GM18508 (cell line): Measurements from ENCODE around the gene SPG7.

Source experiments
- ATAC-seq: cut with Tn5 transposase; IDR thresholded peaks from one replicate; pipeline ENCODE4 v1.9.1; 2021; ENCODE audit warnings: moderate number of reproducible peaks; ENCODE audit not compliant: insufficient read depth, unreplicated experiment

The SPG7 gene

DNA sequence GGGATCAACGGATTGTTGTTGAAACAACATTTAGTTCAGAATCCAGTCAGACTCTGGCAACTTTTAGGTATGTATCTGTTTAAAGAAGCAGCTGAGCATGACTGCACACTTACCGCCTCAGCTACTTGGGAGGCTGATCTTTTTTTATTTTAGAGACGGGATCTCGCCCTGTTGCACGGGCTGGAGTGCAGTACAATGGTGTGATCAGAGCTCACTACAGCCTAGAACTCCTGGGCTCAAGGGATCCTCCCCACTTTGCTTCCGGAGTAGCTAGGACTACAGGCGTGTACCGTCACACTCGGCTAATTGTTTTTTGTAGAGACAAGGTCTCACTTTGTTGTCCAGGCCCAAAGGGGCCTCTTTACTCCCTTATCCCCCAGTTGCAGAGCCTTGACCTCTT, 2.3 kb downstream of the SPG7 start:
- ATAC-seq, result no peak

DNA sequence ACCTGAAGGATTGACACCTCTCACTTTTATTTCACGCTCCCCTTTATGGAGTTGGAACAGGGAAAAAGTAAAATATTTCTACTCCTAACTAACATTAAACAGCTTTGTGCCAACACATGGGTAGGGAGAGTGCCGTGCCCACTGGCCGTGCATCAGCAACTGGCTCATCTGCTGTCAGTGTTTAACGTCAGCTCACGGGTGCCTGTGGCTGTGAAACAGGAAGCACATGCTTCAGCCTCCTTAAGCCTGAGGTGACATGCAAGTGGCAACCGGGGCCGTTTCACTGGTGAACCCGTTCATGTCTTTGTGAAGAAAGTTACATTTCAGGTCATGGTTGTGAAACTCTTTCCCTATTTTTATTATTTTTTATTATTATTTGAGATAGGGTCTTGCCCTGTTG, 3.2 kb downstream of the SPG7 start:
- ATAC-seq, result no peak

DNA sequence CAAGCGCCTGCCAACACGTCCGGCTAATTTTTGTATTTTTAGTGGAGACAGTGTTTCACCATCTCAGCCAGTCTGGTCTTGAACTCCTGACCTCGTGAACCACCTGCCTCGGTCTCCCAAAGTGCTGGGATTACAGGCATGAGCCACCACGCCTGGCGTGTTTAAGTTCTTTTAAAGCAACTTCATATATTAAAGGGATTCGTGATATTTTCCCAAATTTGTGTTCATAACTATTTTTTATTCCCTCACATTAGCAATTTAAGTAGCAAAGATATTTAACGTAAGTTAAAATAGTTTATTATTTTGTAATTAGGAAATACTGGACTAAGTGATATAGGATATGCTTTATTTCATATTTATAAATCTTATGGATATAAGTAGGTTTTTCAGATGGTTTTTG, 4.2 kb downstream of the SPG7 start:
- no peak for ATAC-seq

DNA sequence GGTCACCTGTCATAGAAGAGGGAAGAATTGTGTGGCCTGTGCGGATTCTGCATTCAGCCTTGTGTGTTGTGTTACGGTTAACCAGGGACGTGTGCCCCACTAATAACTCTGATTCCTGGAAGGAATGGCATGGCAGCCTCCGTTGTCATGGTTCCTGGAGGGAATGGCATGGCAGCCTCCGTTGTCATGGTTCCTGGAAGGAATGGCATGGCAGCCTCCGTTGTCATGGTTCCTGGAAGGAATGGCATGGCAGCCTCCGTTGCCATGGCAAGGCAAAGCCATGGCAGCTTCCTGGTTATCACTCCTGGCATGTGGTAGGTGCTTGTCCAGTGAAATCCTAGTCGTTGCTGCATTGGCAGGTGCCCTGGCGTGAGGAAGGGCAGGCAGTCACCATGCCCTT, 8.9 kb downstream of the SPG7 start:
- no peak for ATAC-seq

DNA sequence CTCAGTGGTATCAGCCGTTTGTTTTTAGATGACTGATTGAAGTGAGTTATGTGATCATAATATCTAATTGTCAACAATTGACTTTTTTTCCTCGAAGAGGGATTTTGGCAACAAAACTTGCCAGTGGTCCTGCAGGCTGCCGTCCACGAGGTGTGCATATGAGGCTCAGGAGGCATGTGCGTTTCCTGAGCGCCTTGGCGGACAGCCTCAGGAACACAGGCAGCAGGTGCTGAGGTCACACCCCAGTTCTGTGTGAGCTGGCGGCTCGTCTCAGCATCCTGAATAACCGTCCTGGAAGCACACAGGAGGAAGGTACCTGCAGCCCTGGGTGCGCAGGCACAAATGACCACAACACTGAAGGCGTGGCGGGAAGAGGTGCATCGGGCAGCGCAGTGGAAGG, 11.7 kb downstream of the SPG7 start:
- ATAC-seq, result no peak

DNA sequence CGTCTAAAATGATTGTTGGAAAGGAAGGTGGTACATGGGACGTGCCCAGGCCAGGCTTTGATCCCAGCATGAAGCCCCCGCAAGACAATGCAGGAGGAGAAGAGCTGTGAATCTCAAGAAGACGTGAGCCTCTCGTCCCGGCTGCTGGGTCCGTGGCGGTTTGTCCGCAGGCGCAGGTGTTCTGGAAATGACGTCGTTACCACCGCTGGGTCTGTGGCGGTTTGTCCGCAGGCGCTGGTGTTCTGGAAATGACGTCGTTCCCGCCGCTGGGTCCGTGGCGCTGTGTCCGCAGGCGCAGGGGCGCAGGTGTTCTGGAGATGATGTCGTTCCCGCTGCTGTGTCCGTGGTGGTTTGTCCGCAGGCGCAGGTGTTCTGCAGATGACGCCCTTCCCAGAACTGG, 14.1 kb downstream of the SPG7 start:
- ATAC-seq, result no peak

DNA sequence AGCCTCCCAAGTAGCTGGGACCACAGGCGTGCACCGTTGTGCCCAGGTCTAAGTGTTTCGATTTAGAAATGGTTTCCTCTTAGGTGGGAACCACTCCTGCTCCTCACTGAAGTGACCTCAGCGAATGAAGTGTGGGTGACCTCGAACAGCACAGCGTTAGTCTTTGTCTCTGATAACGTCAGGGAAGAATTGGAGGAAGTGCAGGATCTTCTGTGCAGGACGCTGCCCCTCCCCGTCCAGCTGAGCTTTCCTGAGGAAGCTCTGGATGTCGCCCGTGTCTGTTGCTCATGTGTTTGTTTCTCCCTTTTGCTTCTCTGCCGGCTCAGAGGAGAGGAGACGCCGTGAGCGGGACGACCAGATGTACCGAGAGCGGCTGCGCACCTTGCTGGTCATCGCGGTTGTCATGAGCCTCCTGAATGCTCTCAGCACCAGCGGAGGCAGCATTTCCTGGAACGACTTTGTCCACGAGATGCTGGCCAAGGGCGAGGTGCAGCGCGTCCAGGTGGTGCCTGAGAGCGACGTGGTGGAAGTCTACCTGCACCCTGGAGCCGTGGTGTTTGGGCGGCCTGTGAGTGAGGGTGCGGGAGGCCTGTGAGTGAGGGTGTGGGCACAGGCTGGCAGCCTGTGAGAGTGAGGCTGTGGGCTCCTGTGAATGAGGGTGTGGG, 15.6 kb downstream of the SPG7 start:
- no peak for ATAC-seq

DNA sequence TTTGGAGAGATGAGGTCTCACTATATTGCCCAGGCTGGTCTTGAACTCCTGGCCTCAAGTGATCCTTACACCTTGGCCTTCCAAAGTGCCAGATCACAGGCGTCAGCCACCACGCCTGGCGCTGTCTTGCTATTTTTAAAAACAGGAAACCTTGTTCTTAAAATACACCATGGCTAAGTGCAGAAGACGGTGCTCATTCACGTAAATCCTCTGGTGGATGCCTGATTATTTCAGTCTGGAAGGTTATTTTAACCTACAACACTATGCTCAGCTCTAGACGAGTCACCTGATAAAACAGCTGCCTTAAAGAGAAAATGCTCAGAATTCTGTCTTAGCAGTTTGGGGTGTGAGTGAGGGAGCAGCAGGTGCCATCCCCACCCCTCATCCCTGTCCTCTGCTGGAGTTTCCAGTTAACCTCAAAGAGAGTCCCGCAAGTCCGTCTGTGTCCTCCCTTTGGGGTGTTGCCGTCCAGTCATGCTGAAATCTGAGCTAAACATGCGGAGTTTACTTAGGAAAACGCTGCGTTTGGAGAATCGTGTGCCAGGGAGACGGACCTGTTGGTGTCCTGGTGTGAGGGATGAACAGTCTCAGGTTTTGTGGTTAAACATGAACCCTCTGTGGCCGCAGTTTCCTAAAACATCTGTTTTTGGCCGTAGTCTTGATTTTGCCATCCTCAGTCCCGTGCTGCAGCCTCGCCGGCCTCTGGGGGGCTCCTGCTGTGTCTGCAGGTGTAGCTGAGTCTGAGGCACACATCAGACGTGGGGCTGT, 17.1 kb downstream of the SPG7 start:
- ATAC-seq, result no peak

DNA sequence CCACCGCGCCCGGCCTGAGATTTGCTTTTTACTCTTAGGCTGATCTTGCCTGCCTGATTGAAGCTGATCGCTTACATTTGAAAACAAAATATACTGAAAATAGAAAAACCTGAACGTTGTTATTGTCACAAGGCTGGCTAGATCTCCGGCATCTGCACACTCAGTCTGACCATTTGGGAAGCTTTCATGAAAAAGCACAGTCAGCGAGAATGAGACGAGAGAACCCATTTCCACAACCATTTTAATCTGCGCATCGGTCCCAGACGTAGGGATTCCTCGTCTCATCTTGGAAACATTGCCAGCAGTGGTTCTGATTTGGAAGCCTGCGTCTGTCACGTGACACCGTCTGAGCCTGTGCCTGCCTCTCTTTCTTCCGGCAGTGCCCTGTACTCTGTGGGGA, 20.9 kb downstream of the SPG7 start:
- ATAC-seq, result no peak

DNA sequence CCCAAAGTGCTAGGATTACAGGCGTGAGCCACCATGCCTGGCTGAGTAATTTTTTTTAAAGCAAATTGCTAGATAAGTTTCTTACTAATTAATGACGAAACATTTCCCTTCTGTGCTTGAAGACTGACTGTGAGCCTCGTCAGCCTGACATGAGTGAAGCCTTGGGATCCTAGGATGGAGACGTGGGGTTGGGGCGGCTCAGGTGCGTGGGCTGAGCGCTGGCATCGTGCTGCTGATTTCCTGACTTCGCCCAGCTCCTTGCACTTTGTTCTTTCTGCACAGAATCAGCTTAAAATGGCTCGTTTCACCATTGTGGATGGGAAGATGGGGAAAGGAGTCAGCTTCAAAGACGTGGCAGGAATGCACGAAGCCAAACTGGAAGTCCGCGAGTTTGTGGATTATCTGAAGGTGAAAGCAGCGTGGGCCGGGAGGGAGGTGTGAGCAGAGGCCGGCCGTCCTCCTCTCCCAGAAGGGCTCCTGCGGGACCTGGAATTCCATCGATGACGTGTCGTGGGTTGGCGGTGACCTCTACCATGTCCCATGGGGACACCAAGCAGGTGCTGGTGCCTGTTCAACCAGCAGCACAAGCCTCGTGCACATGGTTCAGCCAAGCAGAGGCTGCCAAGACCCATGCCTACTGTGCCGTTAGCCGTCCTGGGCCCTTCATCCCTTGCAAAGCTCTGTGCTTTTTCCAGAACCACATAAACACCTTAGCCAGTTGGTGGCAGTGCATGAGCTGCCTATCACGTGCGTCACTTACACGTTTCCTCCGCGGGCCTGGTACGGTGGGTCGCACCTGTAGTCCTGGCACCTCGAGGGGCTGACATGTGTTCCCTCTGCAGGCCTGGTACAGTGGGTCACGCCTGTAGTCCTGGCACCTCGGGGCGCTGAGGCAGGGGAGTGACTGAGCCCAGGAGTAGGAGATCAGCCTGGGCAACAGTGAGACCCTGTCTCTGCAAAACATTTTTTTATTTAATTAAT, 22.5 kb downstream of the SPG7 start:
- ATAC-seq, result no peak

DNA sequence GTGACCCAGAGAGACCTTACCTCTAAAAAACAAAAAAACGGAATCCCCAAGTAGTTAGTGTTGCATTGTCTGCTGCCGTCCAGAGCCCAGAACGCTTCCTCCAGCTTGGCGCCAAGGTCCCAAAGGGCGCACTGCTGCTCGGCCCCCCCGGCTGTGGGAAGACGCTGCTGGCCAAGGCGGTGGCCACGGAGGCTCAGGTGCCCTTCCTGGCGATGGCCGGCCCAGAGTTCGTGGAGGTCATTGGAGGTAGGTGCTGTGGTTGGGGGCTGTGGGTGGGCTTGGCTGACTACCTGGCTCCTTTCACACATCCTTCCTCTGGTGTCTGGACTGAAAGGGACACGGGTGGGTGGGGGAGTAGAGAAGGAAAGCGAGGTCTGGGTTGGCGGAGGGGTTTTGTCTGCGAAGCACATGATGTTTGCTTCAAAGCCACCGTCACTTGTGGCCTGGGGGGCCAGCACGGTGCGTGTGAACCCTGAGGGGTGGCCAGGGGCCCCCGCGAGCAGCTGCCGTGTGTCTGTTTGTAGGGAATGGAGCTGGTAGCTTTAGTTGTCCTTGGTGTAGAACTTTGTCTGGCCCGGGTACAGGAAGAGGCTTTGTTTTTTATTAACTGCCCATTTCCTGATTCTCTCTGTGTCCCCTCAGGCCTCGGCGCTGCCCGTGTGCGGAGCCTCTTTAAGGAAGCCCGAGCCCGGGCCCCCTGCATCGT, 23.8 kb downstream of the SPG7 start:
- ATAC-seq, result no peak

DNA sequence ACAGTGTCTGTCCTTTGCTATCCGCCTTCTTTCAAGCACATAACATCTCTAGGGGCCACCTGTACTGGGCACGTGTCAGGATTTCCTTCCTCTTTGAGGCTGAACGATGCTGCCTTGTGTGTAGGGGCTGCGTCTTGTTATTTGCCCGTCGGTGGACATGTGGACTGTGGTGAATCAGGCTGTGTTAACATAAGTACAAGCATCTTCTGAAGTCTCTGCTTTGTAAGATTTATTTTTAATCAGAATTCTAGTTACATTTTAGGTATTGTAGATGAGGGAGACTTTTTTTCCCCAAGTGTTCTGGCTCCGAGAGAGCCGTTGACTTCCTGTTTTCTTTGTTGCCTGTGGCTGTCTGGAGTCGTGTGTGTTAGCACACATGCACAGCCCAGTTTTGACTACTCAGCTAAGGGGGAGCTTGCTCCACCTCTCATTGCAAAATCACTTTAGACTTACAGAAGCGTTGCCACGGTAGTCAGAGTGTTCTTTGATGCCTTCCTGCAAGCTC, 26.1 kb downstream of the SPG7 start:
- no peak for ATAC-seq

DNA sequence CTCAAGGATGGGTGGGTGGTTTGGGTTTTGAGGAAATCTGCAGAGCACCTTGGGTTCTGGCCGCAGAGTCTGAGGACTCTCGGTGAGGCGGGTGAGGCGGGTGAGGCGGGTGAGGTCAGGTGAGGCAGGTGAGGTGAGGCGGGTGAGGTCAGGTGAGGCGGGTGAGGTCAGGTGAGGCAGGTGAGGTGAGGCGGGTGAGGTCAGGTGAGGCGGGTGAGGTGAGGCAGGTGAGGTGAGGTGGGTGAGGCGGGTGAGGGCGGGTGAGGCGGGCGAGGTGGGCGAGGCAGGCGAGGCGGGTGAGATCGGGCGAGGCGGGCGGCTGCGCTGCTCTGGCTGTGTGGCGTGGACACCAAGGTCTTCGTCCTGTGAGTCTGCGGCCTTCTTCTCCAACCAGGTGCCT, 28.2 kb downstream of the SPG7 start:
- no peak for ATAC-seq

DNA sequence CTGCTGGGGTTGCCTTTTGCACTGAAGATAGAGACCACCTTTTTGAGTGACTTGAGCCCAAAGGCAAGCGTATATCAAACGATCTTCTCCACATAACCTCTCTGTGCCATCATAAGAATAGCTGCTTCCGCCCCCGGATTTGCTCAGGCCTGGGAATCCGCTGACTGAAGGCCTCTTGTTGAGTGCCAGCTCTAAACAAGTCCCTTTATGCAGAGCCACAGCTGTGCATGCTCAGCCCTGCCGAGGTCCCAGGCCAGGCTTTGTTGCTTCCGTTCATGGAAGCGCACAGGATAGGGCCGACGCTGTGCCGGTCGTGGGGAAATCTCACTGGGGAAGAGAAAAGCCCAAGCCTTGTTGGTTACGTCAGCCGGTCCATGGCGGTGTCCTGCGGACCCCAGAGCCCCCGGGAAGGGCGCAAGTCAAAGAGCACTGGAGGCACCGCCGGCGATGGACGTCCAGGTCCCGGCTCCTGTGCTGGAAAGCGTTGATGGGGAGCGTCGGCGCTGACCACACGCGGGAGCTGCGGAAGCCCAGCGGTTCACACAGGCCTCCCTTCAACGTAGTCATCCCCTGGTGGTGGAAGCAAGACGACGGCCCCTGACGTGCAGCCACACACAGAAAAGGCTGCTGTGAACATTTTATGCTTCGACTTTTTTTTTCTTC, 28.8 kb downstream of the SPG7 start:
- ATAC-seq, result no peak

DNA sequence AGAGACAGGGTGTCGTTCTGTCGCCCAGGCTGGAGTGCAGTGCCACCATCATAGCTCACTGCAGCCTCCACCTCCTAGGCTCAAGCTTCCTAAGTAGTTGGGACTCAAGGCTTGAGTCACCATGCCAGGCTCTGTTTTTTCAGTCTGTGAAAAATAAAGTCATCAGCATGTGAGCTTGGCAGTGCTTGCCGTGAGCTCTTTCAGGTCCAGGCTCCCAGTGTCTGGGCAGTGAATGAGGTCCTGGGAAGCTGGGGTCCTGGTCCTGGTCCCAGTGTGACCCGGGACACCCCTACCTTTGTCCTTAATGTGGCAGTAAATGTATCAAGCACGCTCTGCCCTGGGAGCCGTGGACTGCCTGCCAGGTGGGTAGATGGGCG, 29.3 kb downstream of the SPG7 start:
- ATAC-seq, result no peak

DNA sequence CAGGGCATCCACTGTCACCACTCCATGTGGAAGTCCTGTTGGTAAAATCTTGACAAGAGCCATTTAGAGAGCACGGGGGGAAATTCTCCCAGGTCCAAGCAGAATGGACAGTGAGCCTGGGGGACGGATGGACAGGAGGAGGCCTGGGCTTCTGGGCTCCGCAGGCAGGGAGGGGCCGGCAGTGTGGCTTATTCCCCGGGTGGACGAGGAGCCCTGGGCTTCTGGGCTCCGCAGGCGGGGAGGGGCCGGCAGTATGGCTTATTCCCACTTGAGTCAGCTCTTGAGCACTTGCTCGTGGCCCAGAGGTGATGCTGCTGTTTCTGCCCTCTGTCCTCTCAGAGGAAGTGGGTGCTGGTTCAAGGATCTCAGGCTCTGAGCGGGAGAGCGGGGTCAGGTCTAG, 30.1 kb downstream of the SPG7 start:
- ATAC-seq, result no peak

DNA sequence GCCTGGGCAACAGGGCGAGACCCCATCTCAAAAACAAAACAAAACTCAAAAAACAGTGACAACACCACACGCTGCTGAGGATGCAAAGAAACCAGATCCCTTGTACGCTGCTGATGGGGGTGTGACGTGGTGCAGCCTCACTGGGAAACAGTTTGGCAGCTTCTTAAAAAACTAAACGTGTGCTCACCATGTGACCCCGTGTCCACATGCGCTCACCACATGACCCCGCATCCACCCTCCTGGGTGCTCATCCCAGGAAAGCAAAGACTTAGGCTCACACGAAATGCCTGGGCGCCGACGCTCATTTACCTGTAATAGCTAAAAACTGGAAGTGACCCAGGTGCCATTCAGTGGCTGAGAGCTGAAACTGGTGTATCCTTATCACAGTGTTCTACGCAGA, 32.4 kb downstream of the SPG7 start:
- ATAC-seq, result no peak

DNA sequence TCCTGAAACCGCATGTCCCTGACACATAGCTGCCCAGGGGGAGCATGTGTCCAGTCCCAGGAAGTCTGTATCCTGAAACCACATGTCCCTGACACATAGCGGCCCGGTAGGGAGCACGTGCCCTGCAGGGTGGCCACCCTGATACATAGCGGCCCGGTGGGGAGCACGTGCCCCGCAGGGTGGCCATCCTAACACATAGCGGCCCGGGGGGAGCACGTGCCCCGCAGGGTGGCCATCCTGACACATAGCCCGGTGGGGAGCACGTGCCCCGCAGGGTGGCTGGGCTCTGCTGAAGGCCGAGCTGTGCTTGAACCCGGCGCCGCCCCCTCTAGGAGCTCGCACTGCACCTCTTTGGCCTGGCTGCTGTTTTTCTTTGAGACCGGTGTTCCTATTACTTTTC, 33.6 kb downstream of the SPG7 start:
- no peak for ATAC-seq

DNA sequence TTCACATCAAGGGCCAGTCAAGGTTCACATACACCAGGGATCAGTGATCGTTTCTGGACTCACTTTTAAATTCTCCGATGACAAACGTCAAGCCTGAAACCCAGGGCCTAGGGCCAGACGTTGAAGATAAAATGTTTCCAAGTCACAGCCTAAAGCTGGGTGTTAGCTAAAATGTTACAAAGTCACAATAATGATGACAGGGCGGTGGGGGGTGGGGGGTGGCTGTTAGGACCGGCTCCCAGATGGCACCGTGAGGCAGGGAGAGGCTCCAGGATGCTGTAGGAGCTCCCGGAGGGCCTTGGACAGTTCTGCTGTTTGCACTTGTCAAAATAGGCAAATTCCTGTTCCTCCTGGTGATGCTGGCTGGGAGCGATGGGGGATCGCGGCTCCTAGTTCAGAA, 35.9 kb downstream of the SPG7 start:
- ATAC-seq, result no peak

DNA sequence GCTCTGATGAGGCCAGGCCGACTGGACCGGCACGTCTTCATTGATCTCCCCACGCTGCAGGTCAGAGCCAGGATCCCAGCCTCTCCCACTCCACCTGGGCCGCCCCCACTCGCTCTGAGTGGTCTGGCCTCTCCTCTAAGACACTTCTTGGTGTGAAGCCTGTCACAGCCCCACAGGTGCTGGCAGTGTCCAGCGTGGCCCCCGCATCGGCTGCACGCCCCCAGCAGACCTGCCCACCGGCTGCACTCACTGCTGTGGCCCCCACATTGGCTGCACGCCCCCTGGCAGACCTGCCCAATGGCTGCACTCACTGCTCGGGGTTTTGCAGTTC, 36.5 kb downstream of the SPG7 start:
- ATAC-seq, result no peak
